IMR-90 (cell line): Measurements from ENCODE around the gene REXO1. TPM values are rescaled to one million over a fixed set of nuclear protein-coding genes. Genes with fewer than 3 reads are reported as not detected.
A peak's percentile ranks its signal among the peaks of the same experiment; 100 is the strongest.

Source experiments
- ATAC-seq: fragments of 200-7000 bp; cut with Tn5 transposase; 2 replicates; pipeline ENCODE4 v1.9.1; 2020; ENCODE audit warnings: low read depth, mild to moderate bottlenecking, moderate library complexity
- BruUV-seq: library from RNA; stranded (reverse); fragments of 400-500 nt; replicated peaks from 2 replicates; lab custom pipeline; 2021; lab: Mats Ljungman, UMichigan
- CTCF ChIA-PET: fragments of 300-600 bp; formaldehyde crosslinking; extraction: SDS; loops from one replicate; lab custom pipeline; 2021; ENCODE audit warnings: antibody characterized with exemption; lab: Yijun Ruan, JAX
- POLR2A ChIA-PET: fragments of 300-600 bp; sonication (Branson Sonifier 250); formaldehyde crosslinking; loops from one replicate; lab custom pipeline; 2022; ENCODE audit warnings: antibody characterized with exemption; ENCODE audit not compliant: unreplicated experiment; lab: Charles Lee
- DNase-seq: peaks from one replicate; pipeline ENCODE4 v3.0.0; 2013
- H2AFZ ChIP-seq: replicated peaks from 2 replicates; pipeline ENCODE3; 2013; ENCODE audit warnings: low read length, mild to moderate bottlenecking; ENCODE audit not compliant: poor library complexity
- H2AK5ac ChIP-seq: 2 replicates; pipeline ENCODE4 v1.6.1; 2013; ENCODE audit warnings: low read depth, low read length, inconsistent platforms
- H2AK9ac ChIP-seq: replicated peaks from 2 replicates; pipeline ENCODE3; 2013; ENCODE audit warnings: mild to moderate bottlenecking, low read depth, low read length, moderate library complexity; ENCODE audit not compliant: poor library complexity
- H2BK120ac ChIP-seq: 2 replicates; pipeline ENCODE4 v1.6.1; 2013; ENCODE audit warnings: low read depth, low read length, inconsistent platforms
- H2BK15ac ChIP-seq: 3 replicates; pipeline ENCODE4 v1.6.1; 2013; ENCODE audit warnings: low read depth, low read length, inconsistent platforms
- H2BK20ac ChIP-seq: 2 replicates; pipeline ENCODE4 v1.6.1; 2013; ENCODE audit warnings: low read depth, mild to moderate bottlenecking, inconsistent platforms, low read length, moderate library complexity
- H2BK5ac ChIP-seq: 2 replicates; pipeline ENCODE4 v1.6.1; 2013; ENCODE audit warnings: mild to moderate bottlenecking, low read depth, low read length, inconsistent platforms; ENCODE audit not compliant: poor library complexity, severe bottlenecking
- H3K14ac ChIP-seq: replicated peaks from 2 replicates; pipeline ENCODE4 v1.6.1; 2013; ENCODE audit warnings: low read depth, low read length, inconsistent platforms
- H3K18ac ChIP-seq: 2 replicates; pipeline ENCODE4 v1.6.1; 2013; ENCODE audit warnings: low read depth, low read length, control low read depth
- H3K23ac ChIP-seq: 2 replicates; pipeline ENCODE4 v1.6.1; 2013; ENCODE audit warnings: low read depth, low read length, inconsistent platforms
- H3K27ac ChIP-seq: 2 replicates; pipeline ENCODE4 v1.5.1; 2013; ENCODE audit warnings: mild to moderate bottlenecking, control low read depth, low read length; ENCODE audit not compliant: insufficient read depth
- H3K27me3 ChIP-seq: 2 replicates; pipeline ENCODE4 v1.6.1; 2013; ENCODE audit warnings: low read length; ENCODE audit not compliant: control insufficient read depth, insufficient read depth
- H3K36me3 ChIP-seq: 2 replicates; pipeline ENCODE4 v1.6.1; 2013; ENCODE audit warnings: low read length, mixed read lengths; ENCODE audit not compliant: control insufficient read depth, insufficient read depth
- H3K4ac ChIP-seq: 2 replicates; pipeline ENCODE4 v1.6.1; 2013; ENCODE audit warnings: low read depth, low read length, inconsistent platforms
- H3K4me1 ChIP-seq: 2 replicates; pipeline ENCODE4 v1.6.1; 2013; ENCODE audit warnings: low read length, mixed read lengths; ENCODE audit not compliant: control insufficient read depth, insufficient read depth
- H3K4me2 ChIP-seq: 2 replicates; pipeline ENCODE4 v1.6.1; 2013; ENCODE audit warnings: low read depth, mild to moderate bottlenecking, control low read depth, low read length, moderate library complexity
- H3K4me3 ChIP-seq: 2 replicates; pipeline ENCODE4 v1.5.1; 2013; ENCODE audit warnings: low read depth, mild to moderate bottlenecking, control low read depth, low read length, moderate library complexity; ENCODE audit not compliant: insufficient read depth
- H3K56ac ChIP-seq: 2 replicates; pipeline ENCODE4 v1.6.1; 2013; ENCODE audit warnings: low read length, inconsistent platforms; ENCODE audit not compliant: insufficient read depth; ENCODE audit errors: extremely low read depth
- H3K79me1 ChIP-seq, 2 experiments: 2 replicates each; pipeline ENCODE4 v1.6.1; 2013; ENCODE audit warnings: low read length in 2 of 2, inconsistent platforms in 1 of 2, low read depth in 1 of 2
- H3K9ac ChIP-seq: 2 replicates; pipeline ENCODE4 v1.6.1; 2013; ENCODE audit warnings: low read depth, low read length, control low read depth
- H3K9me1 ChIP-seq: 2 replicates; pipeline ENCODE4 v1.6.1; 2013; ENCODE audit warnings: low read length, inconsistent platforms; ENCODE audit not compliant: insufficient read depth
- H3K9me3 ChIP-seq: 2 replicates; pipeline ENCODE4 v1.6.1; 2013; ENCODE audit warnings: low read length; ENCODE audit not compliant: control insufficient read depth, insufficient read depth
- H4K20me1 ChIP-seq: 2 replicates; pipeline ENCODE4 v1.6.1; 2013; ENCODE audit warnings: low read length, inconsistent platforms; ENCODE audit not compliant: insufficient read depth
- H4K5ac ChIP-seq: 2 replicates; pipeline ENCODE4 v1.6.1; 2013; ENCODE audit warnings: mild to moderate bottlenecking, low read depth, low read length, control low read depth
- H4K8ac ChIP-seq, 2 experiments: 2 replicates each; pipeline ENCODE4 v1.6.1; 2013; ENCODE audit warnings: low read depth in 2 of 2, low read length in 2 of 2, control low read depth in 1 of 2, inconsistent platforms in 1 of 2
- H4K91ac ChIP-seq: 2 replicates; pipeline ENCODE4 v1.6.1; 2013; ENCODE audit warnings: low read depth, low read length, inconsistent platforms; ENCODE audit not compliant: insufficient read depth
- BHLHE40 ChIP-seq: fragments of 150-350 bp; IDR thresholded peaks from 2 replicates; pipeline ENCODE4 v1.6.1; 2016; ENCODE audit warnings: mild to moderate bottlenecking, low read depth, low read length
- CEBPB ChIP-seq: IDR thresholded peaks from 2 replicates; pipeline ENCODE4 v1.6.1; 2012; ENCODE audit warnings: low read depth, low read length, improper control_type of control experiment
- CHD1 ChIP-seq: IDR thresholded peaks from 2 replicates; pipeline ENCODE4 v1.6.1; 2012; ENCODE audit warnings: low read depth, low read length, improper control_type of control experiment
- FOS ChIP-seq: fragments of 150-350 bp; IDR thresholded peaks from 2 replicates; pipeline ENCODE4 v1.6.1; 2016; ENCODE audit warnings: low read depth, low read length
- MAFK ChIP-seq: IDR thresholded peaks from 2 replicates; pipeline ENCODE4 v1.6.1; 2012; ENCODE audit warnings: low read depth, low read length, improper control_type of control experiment
- MAZ ChIP-seq: IDR thresholded peaks from 2 replicates; pipeline ENCODE4 v1.6.1; 2012; ENCODE audit warnings: low read depth, mild to moderate bottlenecking, low read length, improper control_type of control experiment, moderate library complexity, borderline replicate concordance
- MXI1 ChIP-seq: IDR thresholded peaks from 2 replicates; pipeline ENCODE4 v1.6.1; 2012; ENCODE audit warnings: low read depth, mild to moderate bottlenecking, low read length, moderate library complexity, borderline replicate concordance
- NFE2L2 ChIP-seq: fragments of 150-350 bp; IDR thresholded peaks from 2 replicates; pipeline ENCODE4 v1.6.1; 2016; ENCODE audit warnings: low read depth, mild to moderate bottlenecking, low read length
- RAD21 ChIP-seq: IDR thresholded peaks from 2 replicates; pipeline ENCODE4 v1.6.1; 2012; ENCODE audit warnings: low read length, improper control_type of control experiment
- RCOR1 ChIP-seq: IDR thresholded peaks from 2 replicates; pipeline ENCODE4 v1.6.1; 2012; ENCODE audit warnings: mild to moderate bottlenecking, low read length, improper control_type of control experiment; ENCODE audit not compliant: insufficient replicate concordance
- RFX5 ChIP-seq: IDR thresholded peaks from 2 replicates; pipeline ENCODE4 v1.8.0; 2012; ENCODE audit warnings: low read depth, mild to moderate bottlenecking, low read length, moderate library complexity
- SMC3 ChIP-seq: fragments of 150-350 bp; IDR thresholded peaks from 2 replicates; pipeline ENCODE4 v1.6.1; 2016; ENCODE audit warnings: low read depth, mild to moderate bottlenecking, antibody characterized with exemption, low read length, moderate library complexity
- WGBS, 2 experiments: methylation state at CpG; one replicate each; pipeline versions ENCODE4 v1.1.5 to v1.1.7; 2013; ENCODE audit warnings: missing lambda C conversion rate in 2 of 2; ENCODE audit not compliant: insufficient read length in 1 of 2; ENCODE audit errors: extremely low coverage in 2 of 2; 5-methylcytosine and 5-hydroxymethylcytosine counted together
- dilution Hi-C: fragments of 300-500 bp; cut with HindIII; formaldehyde crosslinking; loops from one replicate; pipeline ENCODE4 v1.14.3; 2018; ENCODE audit warnings: low sequenced_read_pairs; ENCODE audit not compliant: unreplicated experiment
- in situ Hi-C: fragments of 300-500 bp; cut with MboI; formaldehyde crosslinking; loops from 3 replicates; pipeline ENCODE4 v1.14.3; 2019; ENCODE audit warnings: low sequenced_read_pairs, inconsistent platforms, mixed read lengths
- intact Hi-C: fragments of 100-400 bp; cut with micrococcal nuclease; formaldehyde crosslinking; loops from 2 replicates; pipeline ENCODE4 v1.10.0; 2022
- polyA plus RNA-seq, 3 experiments: library from polyadenylated mRNA; depleted of rRNA; stranded (reverse); fragments of >200 nt; gene quantifications; 2 replicates each; pipeline ENCODE4 v1.2.3, GENCODE V29; 2012; ENCODE audit warnings: low replicate concordance in 1 of 3
- total RNA-seq: library from RNA; depleted of rRNA; stranded (reverse); fragments of >200 nt; gene quantifications from 2 replicates; pipeline ENCODE4 v1.2.3, GENCODE V29; 2012
- TF ChIP-seq, protein P1 (sequence below): conservative IDR thresholded peaks from 2 replicates; pipeline ENCODE4 v1.5.1; 2012; ENCODE audit warnings: mild to moderate bottlenecking, low read depth, low read length, improper control_type of control experiment
- TF ChIP-seq, protein P2 (sequence below): fragments of 150-350 bp; IDR thresholded peaks from 2 replicates; pipeline ENCODE4 v1.6.1; 2017; ENCODE audit warnings: mild to moderate bottlenecking, antibody characterized with exemption, low read length, low read depth
- TF ChIP-seq, protein P3 (sequence below): fragments of 150-350 bp; IDR thresholded peaks from 2 replicates; pipeline ENCODE4 v1.6.1; 2016; ENCODE audit warnings: low read depth, mild to moderate bottlenecking, low read length, moderate library complexity, borderline replicate concordance

The REXO1 gene
- total and polyA plus RNA-seq, 2 of the 4 experiments (the other 2 are of a cell fraction), result 1.4 to 63.7 TPM

DNA sequence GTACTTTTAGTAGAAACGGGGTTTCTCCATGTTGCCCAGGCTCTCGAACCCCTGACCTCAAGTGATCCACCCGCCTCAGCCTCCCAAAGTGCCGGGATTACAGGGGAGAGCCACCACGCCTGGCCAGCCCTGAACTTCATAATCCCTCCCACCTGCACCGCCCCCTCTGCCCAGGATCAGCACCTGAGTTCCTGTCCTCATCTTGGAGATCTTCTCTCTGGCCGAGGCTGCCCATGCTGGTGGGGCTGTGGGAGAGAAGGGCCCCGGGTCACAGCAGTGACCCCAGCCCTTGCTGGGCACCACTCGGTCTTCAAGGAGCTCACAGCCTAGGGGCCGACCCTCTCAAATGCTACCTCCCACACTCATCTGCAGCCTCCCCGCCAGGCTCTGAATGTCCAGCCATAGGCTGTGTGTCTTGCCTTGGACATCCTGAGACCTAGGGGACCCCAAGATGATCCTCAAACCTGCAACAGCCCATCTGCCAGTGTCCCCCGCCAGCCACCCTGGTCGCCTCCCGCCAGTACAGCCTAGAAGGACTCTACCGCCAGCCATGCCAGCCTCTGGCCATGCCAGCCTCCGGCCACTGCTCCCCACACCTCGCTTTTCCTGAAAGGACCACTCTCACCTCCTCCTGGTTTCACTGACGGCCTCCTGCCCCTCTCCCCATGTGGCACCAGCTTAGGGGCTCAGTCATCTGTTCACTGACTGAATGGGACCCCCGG is 37.7 kb downstream of the REXO1 start:
- H3K36me3 ChIP-seq, result peaks cover 8% of the 10 kb centered on the region
- no peak overlapping the region for H3K27ac ChIP-seq
- no peak overlapping the region for H3K23ac ChIP-seq
- no peak overlapping the region for H3K56ac ChIP-seq
- intact Hi-C loops, result no loop called here
- no peak overlapping the region for H2BK15ac ChIP-seq
- H3K9me3 ChIP-seq, result no peaks in the 10 kb centered on the region
- TF ChIP-seq MAFK, result no peak
- no peak for TF ChIP-seq BHLHE40
- no peak for TF ChIP-seq MAZ
- no peak for TF ChIP-seq RFX5
- no peak for TF ChIP-seq NFE2L2
- TF ChIP-seq CEBPB, result no peak
- TF ChIP-seq, protein P1, sequence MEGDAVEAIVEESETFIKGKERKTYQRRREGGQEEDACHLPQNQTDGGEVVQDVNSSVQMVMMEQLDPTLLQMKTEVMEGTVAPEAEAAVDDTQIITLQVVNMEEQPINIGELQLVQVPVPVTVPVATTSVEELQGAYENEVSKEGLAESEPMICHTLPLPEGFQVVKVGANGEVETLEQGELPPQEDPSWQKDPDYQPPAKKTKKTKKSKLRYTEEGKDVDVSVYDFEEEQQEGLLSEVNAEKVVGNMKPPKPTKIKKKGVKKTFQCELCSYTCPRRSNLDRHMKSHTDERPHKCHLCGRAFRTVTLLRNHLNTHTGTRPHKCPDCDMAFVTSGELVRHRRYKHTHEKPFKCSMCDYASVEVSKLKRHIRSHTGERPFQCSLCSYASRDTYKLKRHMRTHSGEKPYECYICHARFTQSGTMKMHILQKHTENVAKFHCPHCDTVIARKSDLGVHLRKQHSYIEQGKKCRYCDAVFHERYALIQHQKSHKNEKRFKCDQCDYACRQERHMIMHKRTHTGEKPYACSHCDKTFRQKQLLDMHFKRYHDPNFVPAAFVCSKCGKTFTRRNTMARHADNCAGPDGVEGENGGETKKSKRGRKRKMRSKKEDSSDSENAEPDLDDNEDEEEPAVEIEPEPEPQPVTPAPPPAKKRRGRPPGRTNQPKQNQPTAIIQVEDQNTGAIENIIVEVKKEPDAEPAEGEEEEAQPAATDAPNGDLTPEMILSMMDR, result no peak
- TF ChIP-seq, protein P2, sequence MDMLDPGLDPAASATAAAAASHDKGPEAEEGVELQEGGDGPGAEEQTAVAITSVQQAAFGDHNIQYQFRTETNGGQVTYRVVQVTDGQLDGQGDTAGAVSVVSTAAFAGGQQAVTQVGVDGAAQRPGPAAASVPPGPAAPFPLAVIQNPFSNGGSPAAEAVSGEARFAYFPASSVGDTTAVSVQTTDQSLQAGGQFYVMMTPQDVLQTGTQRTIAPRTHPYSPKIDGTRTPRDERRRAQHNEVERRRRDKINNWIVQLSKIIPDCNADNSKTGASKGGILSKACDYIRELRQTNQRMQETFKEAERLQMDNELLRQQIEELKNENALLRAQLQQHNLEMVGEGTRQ, result no peak
- TF ChIP-seq CHD1, result no peak
- TF ChIP-seq, protein P3, sequence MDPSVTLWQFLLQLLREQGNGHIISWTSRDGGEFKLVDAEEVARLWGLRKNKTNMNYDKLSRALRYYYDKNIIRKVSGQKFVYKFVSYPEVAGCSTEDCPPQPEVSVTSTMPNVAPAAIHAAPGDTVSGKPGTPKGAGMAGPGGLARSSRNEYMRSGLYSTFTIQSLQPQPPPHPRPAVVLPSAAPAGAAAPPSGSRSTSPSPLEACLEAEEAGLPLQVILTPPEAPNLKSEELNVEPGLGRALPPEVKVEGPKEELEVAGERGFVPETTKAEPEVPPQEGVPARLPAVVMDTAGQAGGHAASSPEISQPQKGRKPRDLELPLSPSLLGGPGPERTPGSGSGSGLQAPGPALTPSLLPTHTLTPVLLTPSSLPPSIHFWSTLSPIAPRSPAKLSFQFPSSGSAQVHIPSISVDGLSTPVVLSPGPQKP, result no peak
- TF ChIP-seq SMC3, result no peak
- TF ChIP-seq MXI1, result no peak
- TF ChIP-seq RCOR1, result no peak
- TF ChIP-seq FOS, result no peak
- TF ChIP-seq RAD21, result no peak
- peak overlapping the region; percentile 39; the same call in 1 of the 2 replicates for H2AK5ac ChIP-seq
- WGBS, 2 experiments, result 92% methylated on average over 11 of the region's 19 CpGs; no CpG with 5 or more reads in 1 of the 2 experiments
- no peak overlapping the region for H3K9ac ChIP-seq
- CTCF ChIA-PET, result interaction anchor here (0.6 kb wide), 1 partner anchor 347 kb away, joined by 6 read pairs; no protein-coding TSS in a partner anchor
- H3K4ac ChIP-seq, result no peak overlapping the region
- in situ Hi-C loops, result no loop called here
- H3K4me2 ChIP-seq, result no peak overlapping the region
- no peaks in the 10 kb centered on the region; the same call in 1 of the 2 replicates for H4K20me1 ChIP-seq
- no peak overlapping the region for H4K8ac ChIP-seq
- no peak overlapping the region for H2BK20ac ChIP-seq
- H3K79me1 ChIP-seq, result peaks cover 0 to 9% of the 10 kb centered on the region in 2 experiments; a peak in 2 of 4 replicates
- no peak overlapping the region for H3K18ac ChIP-seq
- DNase-seq (no peak), ATAC-seq (no peak)
- POLR2A ChIA-PET, result no interaction called here
- no peak overlapping the region for H3K4me3 ChIP-seq
- no peaks in the 10 kb centered on the region for H3K27me3 ChIP-seq
- no peak overlapping the region for H2AFZ ChIP-seq
- no peak overlapping the region for H4K91ac ChIP-seq
- H4K5ac ChIP-seq, result no peak overlapping the region
- no peak overlapping the region for H3K14ac ChIP-seq
- H3K9me1 ChIP-seq, result peaks cover 4% of the 10 kb centered on the region; the same call in 1 of the 2 replicates
- peak overlapping the region; percentile 48 for H2AK9ac ChIP-seq
- dilution Hi-C loops, result no loop called here
- no peak overlapping the region for H2BK120ac ChIP-seq
- BruUV-seq, result no TSS peak
- peaks cover 8% of the 10 kb centered on the region for H3K4me1 ChIP-seq
- H2BK5ac ChIP-seq, result no peak overlapping the region
